Measurements from ENCODE around the gene ATP6V1B1. TPM values are rescaled to one million over a fixed set of nuclear protein-coding genes. Genes with fewer than 3 reads are reported as not detected.
A peak's percentile ranks its signal among the peaks of the same experiment; 100 is the strongest.

Gene ATP6V1B1
- total RNA-seq, 1 donor from 2014 or later, result 6.3 TPM

DNA sequence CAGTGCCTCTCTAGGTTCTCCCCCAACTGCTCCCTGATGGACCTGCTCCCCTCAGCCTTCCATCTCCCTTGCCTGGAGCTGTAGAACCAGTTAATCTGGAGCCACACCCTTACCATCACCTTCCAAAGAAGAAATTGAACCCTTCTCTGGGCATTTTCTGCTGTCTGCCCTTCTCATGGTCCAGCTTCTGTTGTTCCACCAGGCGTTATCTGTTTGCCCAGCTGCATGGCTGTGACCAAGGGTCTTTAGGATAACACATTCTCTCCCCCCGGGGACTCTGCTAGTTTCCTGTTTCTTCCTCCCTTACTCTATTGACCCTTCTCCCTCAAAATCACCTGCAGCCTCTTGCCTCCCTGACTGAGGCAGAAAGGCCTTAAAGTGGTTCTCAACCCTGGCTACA is 39.5 kb downstream of the ATP6V1B1 start:
- peaks cover 3% of the 10 kb centered on the region for H3K36me3 Mint-ChIP-seq
- peaks cover 20% of the 10 kb centered on the region for H3K27me3 Mint-ChIP-seq
- no peak overlapping the region for H3K27ac Mint-ChIP-seq
- peaks cover 19% of the 10 kb centered on the region for H3K4me1 Mint-ChIP-seq (ENCODE audit: unreplicated experiment)
- H3K9me3 Mint-ChIP-seq, result no peaks in the 10 kb centered on the region
- DNase-seq (ENCODE audit: extremely low spot score, unreplicated experiment), result no peak
- H3K4me3 Mint-ChIP-seq, result peak overlapping the region; percentile 34
- TF ChIP-seq, protein P1, sequence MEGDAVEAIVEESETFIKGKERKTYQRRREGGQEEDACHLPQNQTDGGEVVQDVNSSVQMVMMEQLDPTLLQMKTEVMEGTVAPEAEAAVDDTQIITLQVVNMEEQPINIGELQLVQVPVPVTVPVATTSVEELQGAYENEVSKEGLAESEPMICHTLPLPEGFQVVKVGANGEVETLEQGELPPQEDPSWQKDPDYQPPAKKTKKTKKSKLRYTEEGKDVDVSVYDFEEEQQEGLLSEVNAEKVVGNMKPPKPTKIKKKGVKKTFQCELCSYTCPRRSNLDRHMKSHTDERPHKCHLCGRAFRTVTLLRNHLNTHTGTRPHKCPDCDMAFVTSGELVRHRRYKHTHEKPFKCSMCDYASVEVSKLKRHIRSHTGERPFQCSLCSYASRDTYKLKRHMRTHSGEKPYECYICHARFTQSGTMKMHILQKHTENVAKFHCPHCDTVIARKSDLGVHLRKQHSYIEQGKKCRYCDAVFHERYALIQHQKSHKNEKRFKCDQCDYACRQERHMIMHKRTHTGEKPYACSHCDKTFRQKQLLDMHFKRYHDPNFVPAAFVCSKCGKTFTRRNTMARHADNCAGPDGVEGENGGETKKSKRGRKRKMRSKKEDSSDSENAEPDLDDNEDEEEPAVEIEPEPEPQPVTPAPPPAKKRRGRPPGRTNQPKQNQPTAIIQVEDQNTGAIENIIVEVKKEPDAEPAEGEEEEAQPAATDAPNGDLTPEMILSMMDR (conservative IDR thresholded peaks at IDR 0.05), result no peak

DNA sequence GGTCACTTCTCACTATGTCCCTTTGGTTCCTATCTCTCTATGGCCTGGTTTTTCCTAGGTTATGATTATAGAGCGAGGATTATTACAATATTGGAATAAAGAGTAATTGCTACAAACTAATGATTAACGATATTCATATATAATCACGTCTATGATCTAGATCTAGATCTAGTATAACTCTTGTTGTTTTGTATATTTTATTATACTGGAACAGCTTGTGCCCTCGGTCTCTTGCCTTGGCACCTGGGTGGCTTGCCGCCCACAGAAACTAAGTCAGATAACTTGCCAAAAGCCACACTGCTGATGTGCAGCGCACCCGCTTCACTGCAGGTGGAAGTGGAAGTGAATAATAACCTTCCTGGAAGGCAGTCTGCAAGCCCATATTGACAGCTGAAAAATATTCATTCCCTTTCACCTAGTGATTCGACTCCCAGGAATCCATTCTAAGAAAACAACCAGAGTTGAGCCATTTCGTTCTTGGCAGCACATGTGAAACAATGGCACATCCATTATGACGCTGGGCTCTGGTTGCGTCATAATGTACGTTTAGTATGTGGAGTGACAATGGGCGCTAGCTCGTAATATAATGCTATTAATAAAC is 42.0 kb downstream of the ATP6V1B1 start:
- Mint-ChIP-seq H3K4me3 (peak overlapping the region; percentile 94), H3K27me3 (peaks cover 5% of the 10 kb centered on the region), H3K4me1 (ENCODE audit: unreplicated experiment) (peaks cover 19% of the 10 kb centered on the region), H3K9me3 (no peaks in the 10 kb centered on the region), H3K36me3 (peaks cover 3% of the 10 kb centered on the region), H3K27ac (peak overlapping the region; percentile 97)
- TF ChIP-seq, protein P1 (conservative IDR thresholded peaks at IDR 0.05), result peak; percentile 44
- no peak for DNase-seq (ENCODE audit: extremely low spot score, unreplicated experiment)

DNA sequence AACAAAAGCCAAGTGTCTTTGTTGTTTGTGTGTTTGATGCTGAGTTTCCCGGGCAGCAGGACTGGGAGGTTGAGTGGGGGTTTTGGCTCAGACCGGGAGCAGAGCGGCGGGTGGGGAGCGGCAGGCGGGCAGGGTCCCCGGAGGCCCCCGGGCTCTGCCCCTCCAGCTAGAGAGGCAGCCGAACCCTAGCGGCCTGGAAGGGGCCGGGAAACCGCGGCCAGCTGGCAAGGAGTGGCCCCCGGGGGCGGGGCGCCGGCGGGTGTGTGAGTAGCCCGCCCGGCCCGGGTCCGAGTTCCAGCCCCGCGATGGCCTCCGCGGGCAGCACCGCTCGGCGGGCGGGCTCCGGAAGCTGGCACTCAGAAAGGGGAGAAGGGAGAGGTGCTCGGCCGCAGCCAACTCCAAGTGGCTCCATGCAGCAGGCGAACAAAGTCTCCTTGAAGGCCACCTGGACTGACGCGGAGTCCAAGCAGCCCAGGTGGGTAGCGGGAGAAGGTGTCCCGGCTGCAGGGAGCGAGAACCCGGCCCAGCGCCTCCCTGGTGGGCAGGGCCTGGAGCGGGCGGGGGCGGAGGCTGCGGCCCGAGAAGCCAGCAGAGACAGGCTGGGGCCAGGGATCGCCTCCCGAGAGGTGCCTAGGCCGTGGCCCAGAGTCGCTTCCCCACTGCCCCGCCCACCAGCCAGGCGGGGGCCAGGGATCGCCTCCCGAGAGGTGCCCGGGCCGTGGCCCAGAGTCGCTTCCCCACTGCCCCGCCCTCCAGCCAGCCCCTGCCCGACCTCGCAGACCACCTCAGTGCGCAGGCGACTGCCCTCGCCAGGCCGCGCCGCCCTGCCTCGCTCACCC is 42.9 kb downstream of the ATP6V1B1 start, which contains the start of gene ANKRD53:
Gene ANKRD53 (plus strand): TSS at position 290 of the 839 bp plus-strand sequence. CDS start 16 bp downstream, at position 306.
- no peaks in the 10 kb centered on the region for H3K9me3 Mint-ChIP-seq
- peak; percentile 68 for DNase-seq (ENCODE audit: extremely low spot score, unreplicated experiment)
- H3K4me1 Mint-ChIP-seq (ENCODE audit: unreplicated experiment), result peaks cover 19% of the 10 kb centered on the region
- peak within 1 kb of the TSS; percentile 97 for H3K27ac Mint-ChIP-seq
- H3K27me3 Mint-ChIP-seq, result peaks cover 5% of the 10 kb centered on the region
- peak within 1 kb of the TSS; percentile 94 for H3K4me3 Mint-ChIP-seq
- TF ChIP-seq, protein P1 (conservative IDR thresholded peaks at IDR 0.05), result peak; percentile 13
- peaks cover 3% of the 10 kb centered on the region for H3K36me3 Mint-ChIP-seq

DNA sequence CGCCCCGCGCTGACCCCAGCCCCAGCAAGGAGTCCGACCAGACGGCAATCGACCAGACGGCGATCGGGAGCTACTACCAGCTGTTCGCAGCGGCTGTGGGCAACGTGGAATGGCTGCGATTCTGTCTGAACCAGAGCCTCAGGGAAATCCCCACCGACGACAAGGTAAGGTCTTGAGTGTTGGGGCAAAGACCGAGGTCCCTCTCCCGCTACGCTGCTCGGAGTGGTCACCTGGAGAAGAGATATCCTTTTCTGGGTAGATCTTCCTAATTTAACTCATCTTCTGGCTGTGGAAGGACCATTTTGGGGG is 43.4 kb downstream of the ATP6V1B1 start:
- Mint-ChIP-seq H3K4me3 (peak overlapping the region; percentile 66), H3K9me3 (no peaks in the 10 kb centered on the region), H3K27me3 (peaks cover 5% of the 10 kb centered on the region), H3K27ac (no peak overlapping the region), H3K4me1 (ENCODE audit: unreplicated experiment) (peaks cover 19% of the 10 kb centered on the region), H3K36me3 (peaks cover 3% of the 10 kb centered on the region)
- DNase-seq (ENCODE audit: extremely low spot score, unreplicated experiment), result no peak
- TF ChIP-seq, protein P1 (conservative IDR thresholded peaks at IDR 0.05), result no peak

DNA sequence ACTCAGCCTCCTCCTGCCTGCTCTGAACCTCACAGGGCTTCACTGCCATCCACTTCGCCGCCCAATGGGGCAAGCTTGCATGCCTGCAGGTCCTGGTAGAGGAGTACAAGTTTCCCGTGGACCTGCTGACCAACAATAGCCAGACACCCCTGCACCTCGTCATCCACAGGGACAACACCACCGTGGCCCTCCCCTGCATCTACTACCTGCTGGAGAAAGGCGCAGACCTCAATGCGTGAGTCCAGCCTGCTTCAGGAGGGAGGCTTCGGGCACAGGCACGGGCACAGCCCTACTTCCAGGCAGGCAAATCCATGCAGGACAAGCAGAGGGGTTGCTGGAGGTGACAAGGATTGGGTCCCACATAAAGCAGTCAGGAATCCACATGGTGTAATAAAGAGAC is 43.9 kb downstream of the ATP6V1B1 start:
- Mint-ChIP-seq H3K36me3 (peaks cover 3% of the 10 kb centered on the region), H3K9me3 (no peaks in the 10 kb centered on the region), H3K4me3 (peak overlapping the region; percentile 66), H3K4me1 (ENCODE audit: unreplicated experiment) (peaks cover 19% of the 10 kb centered on the region), H3K27me3 (peaks cover 5% of the 10 kb centered on the region), H3K27ac (no peak overlapping the region)
- DNase-seq (ENCODE audit: extremely low spot score, unreplicated experiment), result peak; percentile 56
- TF ChIP-seq, protein P1 (conservative IDR thresholded peaks at IDR 0.05), result no peak
